GM23248 (cell line): Measurements from ENCODE around the gene TSPO2. TPM values are rescaled to one million over a fixed set of nuclear protein-coding genes. Genes with fewer than 3 reads are reported as not detected.

Experiments used
- DNase-seq: peaks from one replicate; pipeline ENCODE4 v3.0.0-alpha.2; 2015
- H2AFZ ChIP-seq: fragments of 200-600 bp; sonication (generic); 2 replicates; pipeline ENCODE4 v1.6.1; 2016; ENCODE audit warnings: antibody characterized with exemption
- H3F3A ChIP-seq: fragments of 200-600 bp; sonication (generic); 2 replicates; pipeline ENCODE4 v1.6.1; 2016; ENCODE audit warnings: mild to moderate bottlenecking, antibody characterized with exemption, mixed run types; ENCODE audit not compliant: insufficient read depth
- H3K27ac ChIP-seq: fragments of 200-600 bp; sonication (generic); 2 replicates; pipeline ENCODE4 v1.5.1; 2016; ENCODE audit warnings: mild to moderate bottlenecking
- H3K27me3 ChIP-seq: fragments of 200-600 bp; sonication (generic); replicated peaks from 2 replicates; pipeline ENCODE4 v1.6.1; 2016; ENCODE audit warnings: mild to moderate bottlenecking; ENCODE audit not compliant: insufficient read depth
- H3K36me3 ChIP-seq: fragments of 200-600 bp; sonication (generic); 2 replicates; pipeline ENCODE4 v1.6.1; 2016; ENCODE audit warnings: low read depth, mild to moderate bottlenecking
- H3K4me1 ChIP-seq: fragments of 200-600 bp; sonication (generic); 2 replicates; pipeline ENCODE4 v1.6.1; 2016; ENCODE audit warnings: mild to moderate bottlenecking; ENCODE audit not compliant: insufficient read depth
- H3K4me2 ChIP-seq: fragments of 200-600 bp; sonication (generic); one replicate; pipeline ENCODE4 v1.6.1; 2016; ENCODE audit warnings: mild to moderate bottlenecking; ENCODE audit not compliant: unreplicated experiment
- H3K4me3 ChIP-seq: fragments of 200-600 bp; sonication (generic); 2 replicates; pipeline ENCODE4 v1.5.1; 2016; ENCODE audit warnings: mild to moderate bottlenecking
- H3K79me2 ChIP-seq: fragments of 200-600 bp; sonication (generic); 2 replicates; pipeline ENCODE4 v1.6.1; 2016; ENCODE audit warnings: mild to moderate bottlenecking; ENCODE audit not compliant: insufficient read depth
- H3K9ac ChIP-seq: fragments of 200-600 bp; sonication (generic); 2 replicates; pipeline ENCODE4 v1.6.1; 2016; ENCODE audit warnings: mild to moderate bottlenecking
- H3K9me2 ChIP-seq: fragments of 200-600 bp; sonication (generic); 2 replicates; pipeline ENCODE4 v1.6.1; 2016; ENCODE audit warnings: mixed run types, mild to moderate bottlenecking, moderate library complexity; ENCODE audit not compliant: insufficient read depth
- H3K9me3 ChIP-seq: fragments of 200-600 bp; sonication (generic); one replicate; pipeline ENCODE4 v1.6.1; 2017; ENCODE audit warnings: low read depth
- H4K20me1 ChIP-seq: fragments of 200-600 bp; sonication (generic); 2 replicates; pipeline ENCODE4 v1.6.0; 2016; ENCODE audit not compliant: insufficient read depth
- EZH2 ChIP-seq: fragments of 200-600 bp; sonication (generic); IDR thresholded peaks from 2 replicates; pipeline ENCODE4 v1.6.1; 2018; ENCODE audit warnings: antibody characterized with exemption, mild to moderate bottlenecking; ENCODE audit not compliant: insufficient read depth, poor library complexity, severe bottlenecking
- EZH2phosphoT487 ChIP-seq: fragments of 200-600 bp; sonication (generic); IDR thresholded peaks from 2 replicates; pipeline ENCODE4 v1.6.1; 2018; ENCODE audit warnings: antibody characterized with exemption, moderate library complexity, mild to moderate bottlenecking, low read depth; ENCODE audit not compliant: insufficient read depth
- WGBS, 2 experiments: methylation state at CpG; one replicate each; pipeline ENCODE4 v1.1.6; 2015 to 2017; ENCODE audit warnings: low lambda C conversion rate in 2 of 2, low coverage in 1 of 2; ENCODE audit errors: missing lambda C conversion rate in 2 of 2; 5-methylcytosine and 5-hydroxymethylcytosine counted together
- in situ Hi-C: fragments of 300-500 bp; cut with MboI; formaldehyde crosslinking; loops from 2 replicates; pipeline ENCODE4 v1.15.0; 2020
- polyA plus RNA-seq: library from polyadenylated mRNA; unstranded; fragments of >200 nt; fragmentation: Nextera tagmentation; extraction: Ambion mirVana; gene quantifications from 2 replicates; pipeline ENCODE4 v1.2.1, GENCODE V29; 2016
- total RNA-seq: library from RNA; depleted of rRNA; stranded (reverse); fragments of >200 nt; shearing (Covaris generic); gene quantifications from 2 replicates; pipeline ENCODE4 v1.2.3, GENCODE V29; 2014; rRNA removed

TSPO2 gene, protein sequence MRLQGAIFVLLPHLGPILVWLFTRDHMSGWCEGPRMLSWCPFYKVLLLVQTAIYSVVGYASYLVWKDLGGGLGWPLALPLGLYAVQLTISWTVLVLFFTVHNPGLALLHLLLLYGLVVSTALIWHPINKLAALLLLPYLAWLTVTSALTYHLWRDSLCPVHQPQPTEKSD
- total RNA-seq (not detected in 2 replicates), polyA plus RNA-seq (not detected in 2 replicates)

DNA sequence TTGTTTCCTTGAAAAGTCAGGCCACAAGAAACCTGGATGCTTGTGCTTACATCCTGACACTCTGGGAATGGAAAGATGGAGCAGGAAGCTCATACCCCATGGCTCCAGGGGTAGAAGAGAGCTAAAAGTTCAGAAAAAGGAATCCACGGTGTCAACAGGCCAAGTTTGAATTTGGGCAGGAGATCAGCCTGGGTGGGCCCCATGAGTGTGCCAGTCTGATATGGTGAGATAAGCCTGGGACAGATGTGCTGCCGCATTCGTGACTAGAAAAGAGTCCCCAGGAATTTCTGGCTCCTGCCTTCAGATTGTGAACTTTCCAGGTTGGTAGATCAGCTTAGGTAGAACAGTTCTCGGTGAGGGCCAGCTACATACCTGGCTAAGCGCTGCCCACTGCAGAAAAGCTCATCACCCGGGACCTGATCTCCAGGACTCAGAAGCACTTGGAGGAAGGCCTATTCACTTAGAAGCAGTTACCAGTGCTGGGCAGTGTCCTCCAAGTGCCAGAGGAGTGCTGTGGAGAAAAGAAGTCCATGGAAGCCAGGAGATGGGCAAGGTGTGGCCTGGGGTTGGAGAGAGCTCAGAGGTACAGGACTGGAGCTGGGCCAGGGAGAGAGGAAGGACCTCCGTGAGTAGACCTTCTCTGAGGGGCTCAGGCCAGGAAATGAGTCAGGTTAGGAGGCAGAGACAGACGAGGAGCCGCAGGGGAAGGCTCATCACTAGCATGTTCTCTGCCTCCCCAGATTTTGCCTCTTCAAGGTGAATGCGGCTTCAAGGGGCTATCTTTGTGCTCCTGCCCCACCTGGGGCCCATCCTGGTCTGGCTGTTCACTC is at the start of gene TSPO2:
TSPO2 (plus strand) TSS at position 242 of the 830 bp plus-strand sequence; CDS start at position 761, 519 bp downstream.
- Histone ChIP-seq H3K4me1 (no peaks in the 10 kb centered on the region), H3K36me3 (no peaks in the 10 kb centered on the region), H3K27me3 (no peaks in the 10 kb centered on the region; the same call in 1 of the 2 replicates), H3F3A (no peaks in the 10 kb centered on the region), H3K9ac (no peak within 1 kb of the TSS), H4K20me1 (no peaks in the 10 kb centered on the region), H2AFZ (no peak within 1 kb of the TSS), H3K27ac (no peak within 1 kb of the TSS), H3K9me2 (no peaks in the 10 kb centered on the region), H3K79me2 (no peaks in the 10 kb centered on the region), H3K4me3 (no peak within 1 kb of the TSS), H3K4me2 (no peak within 1 kb of the TSS), H3K9me3 (no peaks in the 10 kb centered on the region)
- in situ Hi-C loops = loop anchor here (10.0 kb wide), 1 partner anchor 1688 kb away; no protein-coding TSS in a partner anchor
- DNase-seq = no peak
- TF ChIP-seq EZH2 = no peak
- TF ChIP-seq EZH2phosphoT487 = no peak
- WGBS, 2 experiments = 79 to 80% methylated on average over 10 of the region's 10 CpGs

DNA sequence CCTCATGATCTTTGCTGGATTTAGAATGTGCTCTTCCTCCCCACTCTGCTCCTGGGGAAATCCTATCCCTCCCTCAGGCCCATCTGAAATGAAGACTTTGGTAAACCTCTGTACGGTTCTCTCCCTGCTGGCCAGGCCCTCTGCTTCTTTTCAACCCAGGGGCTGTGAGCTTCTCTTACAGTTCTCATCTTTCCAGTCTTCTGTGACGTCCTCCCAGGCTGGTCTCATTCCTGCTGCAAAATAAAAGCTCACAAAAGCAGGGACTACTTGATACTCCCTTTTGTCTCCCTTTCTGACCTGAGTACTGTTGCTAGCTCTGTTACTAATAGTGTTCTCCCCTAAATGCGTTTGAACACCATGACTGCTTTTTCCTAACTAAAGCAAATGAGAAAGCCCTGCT is 49.5 kb upstream of the TSPO2 start:
- Histone ChIP-seq H3K9me3 (no peaks in the 10 kb centered on the region), H3K9ac (no peak overlapping the region), H3K27ac (no peak overlapping the region), H3K4me3 (no peak overlapping the region), H3F3A (peaks cover 8% of the 10 kb centered on the region; the same call in 1 of the 2 replicates), H2AFZ (no peak overlapping the region), H4K20me1 (no peaks in the 10 kb centered on the region), H3K36me3 (no peaks in the 10 kb centered on the region), H3K4me2 (no peak overlapping the region), H3K9me2 (no peaks in the 10 kb centered on the region), H3K27me3 (peaks cover 7% of the 10 kb centered on the region; the same call in 1 of the 2 replicates), H3K79me2 (no peaks in the 10 kb centered on the region), H3K4me1 (peaks cover 10% of the 10 kb centered on the region)
- in situ Hi-C loops = no loop called here
- DNase-seq = no peak
- WGBS, 2 experiments = 65 to 67% methylated on average over 3 of the region's 3 CpGs
- TF ChIP-seq EZH2phosphoT487 (no peak), EZH2 (no peak)

DNA sequence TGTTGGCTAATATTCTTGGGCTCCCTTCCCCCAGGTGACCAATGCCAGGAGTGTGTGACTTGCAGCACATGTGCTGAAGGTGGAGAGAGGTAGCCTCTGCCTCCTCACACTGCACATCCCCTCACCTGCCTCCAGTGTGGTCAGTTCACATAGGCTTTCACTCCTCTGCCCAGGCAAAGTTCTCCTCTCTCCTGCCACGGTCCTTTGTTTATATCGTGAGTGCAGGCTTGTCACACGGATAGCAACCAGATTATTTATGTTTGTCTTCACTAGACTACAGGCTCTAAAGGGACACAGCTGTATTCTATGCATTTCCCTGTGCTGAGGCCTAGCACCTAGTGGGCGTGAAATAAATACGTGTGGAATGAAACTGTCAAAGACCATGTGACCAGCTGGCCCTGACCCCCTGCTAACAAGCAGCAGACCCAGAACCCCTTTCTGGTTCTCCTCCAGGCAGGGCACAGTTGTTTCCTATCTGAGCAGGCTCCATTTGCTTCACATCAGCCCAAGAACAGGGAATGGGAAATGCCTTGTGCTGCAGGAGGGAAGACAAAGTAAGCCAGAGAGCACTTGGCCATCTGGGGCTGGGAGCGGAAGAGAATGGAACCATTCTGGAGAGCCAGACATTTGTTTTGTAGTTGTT is 45.6 kb upstream of the TSPO2 start:
- Histone ChIP-seq H3K27me3 (peaks cover under 1% of the 10 kb centered on the region; the same call in 1 of the 2 replicates), H3K79me2 (no peaks in the 10 kb centered on the region), H3K9me3 (no peaks in the 10 kb centered on the region), H3K9me2 (no peaks in the 10 kb centered on the region), H4K20me1 (no peaks in the 10 kb centered on the region), H2AFZ (0 out of 2 replicates have a peak overlapping the region, but pooled peaks have one; percentile 8), H3K4me2 (no peak overlapping the region), H3K9ac (no peak overlapping the region), H3K4me3 (no peak overlapping the region), H3K4me1 (peaks cover 10% of the 10 kb centered on the region), H3F3A (peaks cover 8% of the 10 kb centered on the region; the same call in 1 of the 2 replicates), H3K36me3 (no peaks in the 10 kb centered on the region), H3K27ac (no peak overlapping the region)
- TF ChIP-seq EZH2 = no peak
- TF ChIP-seq EZH2phosphoT487 = no peak
- no peak for DNase-seq
- 28 to 33% methylated on average over 6 of the region's 6 CpGs for WGBS, 2 experiments
- in situ Hi-C loops = no loop called here
